Activated T-cell treated with anti-CD3 and anti-CD28 coated beads for 48 hours (primary cell): ENCODE measurements around the gene CFAP46.

Experiments used
- DNase-seq: peaks from one replicate; pipeline ENCODE4 v3.0.0-alpha.2; 2020; ENCODE audit warnings: low read depth

Gene CFAP46

GRCh38 chr10:132942101-132943057 is at the start of gene CFAP46:
CFAP46 (minus strand) TSS chr10:132942570; CDS start chr10:132942484, 86 bp downstream.
- no peak for DNase-seq

GRCh38 chr10:132991706-132992432 is 49.5 kb upstream of the CFAP46 start:
- no peak for DNase-seq

GRCh38 chr10:132990684-132991545 is 48.5 kb upstream of the CFAP46 start:
- no peak for DNase-seq

GRCh38 chr10:132989476-132990415 is 47.4 kb upstream of the CFAP46 start:
- no peak for DNase-seq

- no peak for DNase-seq
Measured at GRCh38 chr10:132988988-132989387, 46.6 kb upstream of the CFAP46 start.

- no peak for DNase-seq
Measured at GRCh38 chr10:132987671-132988571, 45.6 kb upstream of the CFAP46 start.

- no peak for DNase-seq
Measured at GRCh38 chr10:132986978-132987377, 44.6 kb upstream of the CFAP46 start.

GRCh38 chr10:132986576-132986975 is 44.2 kb upstream of the CFAP46 start:
- DNase-seq = no peak

- DNase-seq = no peak
Measured at GRCh38 chr10:132986076-132986475, 43.7 kb upstream of the CFAP46 start.

GRCh38 chr10:132985546-132985900 is 43.2 kb upstream of the CFAP46 start:
- DNase-seq = no peak

GRCh38 chr10:132984801-132985545 is 42.6 kb upstream of the CFAP46 start:
- no peak for DNase-seq

- DNase-seq = no peak
Measured at GRCh38 chr10:132984008-132984295, 41.6 kb upstream of the CFAP46 start.

GRCh38 chr10:132983252-132984007 is 41.1 kb upstream of the CFAP46 start:
- DNase-seq = no peak

- DNase-seq = no peak
Measured at GRCh38 chr10:132982301-132982989, 40.1 kb upstream of the CFAP46 start.

- no peak for DNase-seq
Measured at GRCh38 chr10:132981746-132982145, 39.4 kb upstream of the CFAP46 start.

- DNase-seq = no peak
Measured at GRCh38 chr10:132981173-132981555, 38.8 kb upstream of the CFAP46 start.

GRCh38 chr10:132980426-132981172 is 38.2 kb upstream of the CFAP46 start:
- DNase-seq = no peak
